Measurements from ENCODE around the gene SKIDA1. TPM values are rescaled to one million over a fixed set of nuclear protein-coding genes. Genes with fewer than 3 reads are reported as not detected.
A peak's percentile ranks its signal among the peaks of the same experiment; 100 is the strongest.

The SKIDA1 gene
- total RNA-seq, 1 experiment from 2014 or later, result 6.3 TPM

GRCh38 chr10:21524526-21525366 lies 736 bp downstream of the SKIDA1 start:
- Mint-ChIP-seq H3K27me3 (ENCODE audit: insufficient read depth, unreplicated experiment) (no peaks in the 10 kb centered on the region), H3K4me1 (ENCODE audit: low read depth, unreplicated experiment) (peaks cover 34% of the 10 kb centered on the region), H3K4me3 (ENCODE audit: unreplicated experiment) (peak overlapping the region; percentile 88), H3K27ac (ENCODE audit: unreplicated experiment) (peak overlapping the region; percentile 98), H3K9me3 (ENCODE audit: unreplicated experiment) (no peaks in the 10 kb centered on the region), H3K36me3 (ENCODE audit: insufficient read depth, unreplicated experiment) (peaks cover 29% of the 10 kb centered on the region)
- Histone ChIP-seq H3K4me1 (peaks cover 30% of the 10 kb centered on the region), H3K9me3 (no peaks in the 10 kb centered on the region), H3K27me3 (replicated peaks; ENCODE audit: control insufficient read depth, insufficient read depth, low read length) (no peaks in the 10 kb centered on the region), H3K36me3 (ENCODE audit: control insufficient read depth, insufficient read depth, low read length) (no peaks in the 10 kb centered on the region), H3K4me3 (ENCODE audit: low read depth, low read length) (peak overlapping the region; percentile 70)
- ChIA-PET POLR2A (interaction anchor here (1.2 to 4.4 kb wide), 4 partner anchors 9 to 231 kb away, joined by 4 to 47 read pairs (median 16); no protein-coding TSS in a partner anchor), CTCF (interaction anchor here (1.0 to 1.6 kb wide), 5 partner anchors 9 to 246 kb away, joined by 3 to 14 read pairs (median 6); no protein-coding TSS in a partner anchor)
- DNase-seq, result peak in 1 of 2 experiments; percentile 51
- TSS peak; percentile 60 for BruUV-seq (replicated peaks)
- TF ChIP-seq CTCF (IDR thresholded peaks at IDR 0.05; ENCODE audit: insufficient read depth in 1 of 2, low read depth in 1 of 2, low read length in 1 of 2, severe bottlenecking in 1 of 2, unreplicated experiment in 1 of 2), result no peak
- intact Hi-C loops (cut with micrococcal nuclease; ENCODE audit: unreplicated experiment), result loop anchor here (1.0 to 5.0 kb wide), 4 partner anchors 7 to 427 kb away; no protein-coding TSS in a partner anchor

- no peaks in the 10 kb centered on the region for H3K9me3 Mint-ChIP-seq (ENCODE audit: unreplicated experiment)
- peaks cover 29% of the 10 kb centered on the region for H3K36me3 Mint-ChIP-seq (ENCODE audit: insufficient read depth, unreplicated experiment)
- Histone ChIP-seq H3K4me3 (ENCODE audit: low read depth, low read length) (peak overlapping the region; percentile 70), H3K36me3 (ENCODE audit: control insufficient read depth, insufficient read depth, low read length) (no peaks in the 10 kb centered on the region), H3K9me3 (no peaks in the 10 kb centered on the region), H3K4me1 (peaks cover 29% of the 10 kb centered on the region), H3K27me3 (replicated peaks; ENCODE audit: control insufficient read depth, insufficient read depth, low read length) (no peaks in the 10 kb centered on the region)
- no peaks in the 10 kb centered on the region for H3K27me3 Mint-ChIP-seq (ENCODE audit: insufficient read depth, unreplicated experiment)
- H3K4me1 Mint-ChIP-seq (ENCODE audit: low read depth, unreplicated experiment), result peaks cover 31% of the 10 kb centered on the region
- intact Hi-C loops (cut with micrococcal nuclease; ENCODE audit: unreplicated experiment), result no loop called here
- ChIA-PET POLR2A (no interaction called here), CTCF (no interaction called here)
- peak overlapping the region; percentile 98 for H3K27ac Mint-ChIP-seq (ENCODE audit: unreplicated experiment)
- peak overlapping the region; percentile 88 for H3K4me3 Mint-ChIP-seq (ENCODE audit: unreplicated experiment)
- DNase-seq, result no peak
- TF ChIP-seq CTCF (IDR thresholded peaks at IDR 0.05; ENCODE audit: insufficient read depth in 1 of 2, low read depth in 1 of 2, low read length in 1 of 2, severe bottlenecking in 1 of 2, unreplicated experiment in 1 of 2), result no peak
- no TSS peak for BruUV-seq (replicated peaks)
Observed at GRCh38 chr10:21524131-21524525, 1.4 kb downstream of the SKIDA1 start.

GRCh38 chr10:21523557-21524008 lies 1.9 kb downstream of the SKIDA1 start:
- H3K9me3 ChIP-seq, result no peaks in the 10 kb centered on the region
- Mint-ChIP-seq H3K9me3 (ENCODE audit: unreplicated experiment) (no peaks in the 10 kb centered on the region), H3K4me1 (ENCODE audit: low read depth, unreplicated experiment) (peaks cover 31% of the 10 kb centered on the region), H3K4me3 (ENCODE audit: unreplicated experiment) (peak overlapping the region; percentile 88), H3K36me3 (ENCODE audit: insufficient read depth, unreplicated experiment) (peaks cover 29% of the 10 kb centered on the region), H3K27me3 (ENCODE audit: insufficient read depth, unreplicated experiment) (no peaks in the 10 kb centered on the region), H3K27ac (ENCODE audit: unreplicated experiment) (peak overlapping the region; percentile 68)
- ChIA-PET CTCF (no interaction called here), POLR2A (no interaction called here)
- H3K4me1 ChIP-seq, result peaks cover 29% of the 10 kb centered on the region
- peak in 1 of 2 experiments; percentile 41 for DNase-seq
- intact Hi-C loops (cut with micrococcal nuclease; ENCODE audit: unreplicated experiment), result no loop called here
- H3K27me3 ChIP-seq (replicated peaks; ENCODE audit: control insufficient read depth, insufficient read depth, low read length), result no peaks in the 10 kb centered on the region
- no TSS peak for BruUV-seq (replicated peaks)
- no peaks in the 10 kb centered on the region for H3K36me3 ChIP-seq (ENCODE audit: control insufficient read depth, insufficient read depth, low read length)
- peak overlapping the region; percentile 70; the same call in 1 of the 2 replicates for H3K4me3 ChIP-seq (ENCODE audit: low read depth, low read length)
- TF ChIP-seq CTCF (IDR thresholded peaks at IDR 0.05; ENCODE audit: insufficient read depth in 1 of 2, low read depth in 1 of 2, low read length in 1 of 2, severe bottlenecking in 1 of 2, unreplicated experiment in 1 of 2), result no peak

Data from Caco-2 (cell line).